Cardiac fibroblast (primary cell): ENCODE measurements around the gene LYRM4.

Experiments used
- DNase-seq, 2 donors: peaks; one replicate each; pipeline versions ENCODE4 v3.0.0 to v3.0.0-alpha.2; 2010; ENCODE audit warnings: low read depth in 2 of 2
- H3K4me3 ChIP-seq, 2 donors: replicated peaks in 1 of 2; 1 replicate in 1 of 2; 2 replicates in 1 of 2; pipeline ENCODE4 v1.5.1; 2011; ENCODE audit warnings: low read depth in 2 of 2, low read length in 2 of 2, mild to moderate bottlenecking in 2 of 2, moderate library complexity in 1 of 2
- TF ChIP-seq, protein P1 (sequence below): IDR thresholded peaks from one replicate; pipeline ENCODE4 v1.5.1; 2011; ENCODE audit warnings: low read depth, mild to moderate bottlenecking, low read length, inconsistent platforms

Gene LYRM4

DNA sequence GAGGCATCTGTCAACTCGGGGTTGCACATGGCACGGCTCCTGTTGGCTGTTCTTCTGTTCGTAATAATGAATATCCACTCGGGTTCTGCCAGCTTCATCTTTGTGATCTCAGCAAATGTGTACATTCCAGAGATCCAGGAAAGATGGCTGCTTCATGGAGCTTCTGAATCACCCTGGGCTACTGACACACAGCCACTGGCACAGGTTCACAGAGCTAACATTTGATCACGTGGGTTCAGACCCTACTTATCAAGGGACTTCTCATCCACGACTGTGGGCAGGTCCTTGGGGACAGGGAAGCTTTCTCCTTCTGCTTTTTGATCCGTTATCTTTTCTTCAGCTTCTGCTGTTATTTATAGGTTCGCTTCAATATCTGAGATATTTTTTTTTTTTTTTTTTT is 157.5 kb downstream of the LYRM4 start:
- H3K4me3 ChIP-seq, result no peak overlapping the region
- no peak for DNase-seq
- TF ChIP-seq, protein P1, sequence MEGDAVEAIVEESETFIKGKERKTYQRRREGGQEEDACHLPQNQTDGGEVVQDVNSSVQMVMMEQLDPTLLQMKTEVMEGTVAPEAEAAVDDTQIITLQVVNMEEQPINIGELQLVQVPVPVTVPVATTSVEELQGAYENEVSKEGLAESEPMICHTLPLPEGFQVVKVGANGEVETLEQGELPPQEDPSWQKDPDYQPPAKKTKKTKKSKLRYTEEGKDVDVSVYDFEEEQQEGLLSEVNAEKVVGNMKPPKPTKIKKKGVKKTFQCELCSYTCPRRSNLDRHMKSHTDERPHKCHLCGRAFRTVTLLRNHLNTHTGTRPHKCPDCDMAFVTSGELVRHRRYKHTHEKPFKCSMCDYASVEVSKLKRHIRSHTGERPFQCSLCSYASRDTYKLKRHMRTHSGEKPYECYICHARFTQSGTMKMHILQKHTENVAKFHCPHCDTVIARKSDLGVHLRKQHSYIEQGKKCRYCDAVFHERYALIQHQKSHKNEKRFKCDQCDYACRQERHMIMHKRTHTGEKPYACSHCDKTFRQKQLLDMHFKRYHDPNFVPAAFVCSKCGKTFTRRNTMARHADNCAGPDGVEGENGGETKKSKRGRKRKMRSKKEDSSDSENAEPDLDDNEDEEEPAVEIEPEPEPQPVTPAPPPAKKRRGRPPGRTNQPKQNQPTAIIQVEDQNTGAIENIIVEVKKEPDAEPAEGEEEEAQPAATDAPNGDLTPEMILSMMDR, result no peak

DNA sequence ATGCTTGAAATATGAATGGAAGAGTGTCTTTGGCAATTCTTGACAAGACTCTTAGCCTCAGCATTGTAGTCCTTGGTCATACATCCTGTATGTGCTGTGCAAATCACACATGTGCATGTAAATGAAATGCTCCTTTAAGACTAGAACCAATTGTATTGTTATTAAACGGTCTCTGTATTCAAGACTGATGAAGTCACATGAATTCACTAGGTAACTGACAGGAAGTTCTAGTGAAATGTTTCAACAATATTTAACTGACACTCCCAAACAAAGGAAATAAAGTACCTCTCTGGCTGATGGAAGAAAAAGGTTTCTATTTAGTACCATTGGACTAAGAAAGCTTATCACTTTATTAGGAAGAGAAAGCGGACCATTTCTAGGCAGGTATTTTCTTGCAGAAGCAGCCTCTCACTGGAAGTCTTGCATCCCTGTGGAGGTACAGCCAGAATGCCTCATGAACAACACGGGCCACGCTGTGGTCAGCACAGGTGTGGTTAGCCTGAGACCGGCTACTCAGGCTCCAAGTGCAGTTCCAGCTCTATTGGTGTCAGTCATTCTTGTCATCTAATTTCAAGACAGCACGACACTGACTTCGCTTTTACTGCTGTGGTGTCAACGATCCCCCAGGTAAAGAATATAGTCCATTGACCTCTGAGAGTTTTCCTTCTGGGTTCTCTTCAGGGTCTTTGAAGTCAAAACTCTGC is 158.3 kb downstream of the LYRM4 start:
- no peak for DNase-seq
- no peak overlapping the region for H3K4me3 ChIP-seq
- TF ChIP-seq, protein P1, result no peak

DNA sequence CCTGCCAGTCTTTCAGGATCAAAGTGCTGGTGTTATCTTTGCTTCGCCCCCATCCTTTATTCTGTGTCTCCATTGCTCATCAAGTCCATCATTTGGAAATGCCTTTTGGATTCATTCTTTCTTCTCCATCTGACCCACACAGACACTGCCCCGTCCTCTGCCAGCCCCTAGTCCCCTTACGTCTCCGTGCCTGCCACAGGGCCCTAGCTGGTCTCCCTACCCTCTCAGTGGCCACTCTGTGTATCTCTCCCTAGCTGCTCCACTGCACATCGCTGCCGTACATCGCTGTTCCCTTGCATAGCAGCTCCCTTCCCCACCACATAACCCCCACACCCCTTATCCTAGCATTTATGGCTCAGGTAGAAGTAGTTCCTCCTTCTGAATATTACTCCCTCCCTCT is 159.9 kb downstream of the LYRM4 start:
- no peak for DNase-seq
- H3K4me3 ChIP-seq, result no peak overlapping the region
- TF ChIP-seq, protein P1, result no peak

DNA sequence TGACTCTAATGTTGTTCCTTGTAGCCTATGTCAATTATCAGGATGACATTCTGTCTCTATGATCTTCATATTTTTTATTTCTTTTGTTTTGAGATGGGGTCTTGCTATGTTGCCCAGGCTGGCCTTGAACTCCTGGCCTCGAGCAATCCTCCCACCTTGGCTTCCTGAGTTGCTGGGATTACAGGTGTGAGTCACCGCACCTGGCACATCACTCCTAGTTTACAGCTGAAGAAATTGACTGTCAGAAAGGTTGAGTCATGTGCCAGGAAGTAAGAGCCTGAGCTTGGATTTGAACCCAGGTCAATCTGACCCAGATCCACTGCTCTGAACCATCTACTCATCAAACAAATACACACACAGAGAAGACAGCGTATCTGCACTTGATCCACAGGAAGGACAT is 161.2 kb downstream of the LYRM4 start:
- TF ChIP-seq, protein P1, result no peak
- no peak overlapping the region for H3K4me3 ChIP-seq
- DNase-seq, result no peak

DNA sequence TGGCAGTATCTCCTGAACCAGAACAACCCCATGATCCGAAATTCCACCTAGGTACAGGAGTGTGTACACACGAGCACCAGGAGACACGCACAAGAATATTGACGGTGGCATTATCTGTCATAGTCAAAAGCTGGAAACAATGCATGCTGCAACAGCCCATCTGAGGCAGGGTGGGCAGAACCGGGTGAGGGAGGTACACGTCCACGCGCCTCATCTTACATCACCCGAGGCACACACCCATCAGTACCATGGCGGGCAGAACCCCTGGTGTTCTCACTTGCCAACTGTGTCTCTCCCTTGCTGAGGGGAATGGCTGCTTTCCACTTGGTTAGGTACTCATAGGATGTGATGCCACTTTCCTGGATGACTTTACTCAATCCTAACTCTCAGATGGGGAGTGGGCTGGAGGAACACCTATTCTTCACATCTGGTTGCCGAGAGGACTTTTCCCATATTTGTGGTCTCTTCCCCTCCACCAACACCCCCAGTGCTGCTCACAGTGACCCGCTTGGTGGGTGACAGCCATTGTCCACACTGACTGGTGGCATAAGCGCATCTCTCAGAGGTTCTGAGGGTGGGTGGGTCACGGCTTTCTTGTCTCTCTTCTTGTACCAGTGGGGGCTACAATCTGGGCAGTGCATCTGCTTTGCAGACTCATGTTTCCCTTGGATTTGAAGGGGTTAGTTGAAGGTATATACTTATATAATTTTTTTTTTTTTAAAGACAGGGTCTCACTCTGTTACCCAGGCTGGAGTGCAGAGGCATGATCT is 162.1 kb downstream of the LYRM4 start:
- H3K4me3 ChIP-seq, result no peak overlapping the region
- no peak for DNase-seq

DNA sequence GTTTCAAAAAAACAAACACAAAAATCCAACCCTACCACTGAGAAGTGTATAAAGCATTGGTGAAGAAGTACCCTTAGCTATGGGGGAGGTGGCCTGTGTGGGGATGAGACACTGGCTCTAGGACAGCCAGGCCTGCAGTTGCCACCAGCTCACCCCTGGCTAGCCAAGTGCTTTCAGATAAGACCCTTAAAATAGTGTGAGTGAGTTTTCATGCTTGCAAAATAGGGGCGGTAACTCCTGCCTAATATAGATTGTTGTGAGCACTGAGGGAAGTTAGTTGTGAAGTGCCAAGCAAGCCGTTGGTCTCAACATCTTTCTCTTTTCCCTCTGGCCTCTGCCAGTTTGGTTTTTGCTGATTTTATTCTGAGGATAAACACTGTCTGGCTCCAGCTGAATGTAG is 164.3 kb downstream of the LYRM4 start:
- TF ChIP-seq, protein P1, result no peak
- H3K4me3 ChIP-seq, result no peak overlapping the region
- DNase-seq, result peak in 1 of 2 donors; percentile 30

More for the DNA sequence above, 162.1 kb downstream of the LYRM4 start:
- TF ChIP-seq, protein P1, result no peak
